GM12891 (cell line): ENCODE data around the gene ACTR3C.

Experiments used
- POLR2A ChIP-seq: IDR thresholded peaks from 2 replicates; pipeline ENCODE4 v1.6.1; 2011; ENCODE audit warnings: low read depth, low read length, control low read depth
- SPI1 ChIP-seq: IDR thresholded peaks from 2 replicates; pipeline ENCODE4 v1.6.1; 2011; ENCODE audit warnings: low read depth, low read length, control low read depth
- TAF1 ChIP-seq: IDR thresholded peaks from 2 replicates; pipeline ENCODE4 v1.6.1; 2011; ENCODE audit warnings: low read depth, low read length, control low read depth

GRCh38 chr7:150355666-150356059 is 32.3 kb upstream of the ACTR3C start:
- TF ChIP-seq POLR2A (no peak), TAF1 (no peak), SPI1 (no peak)
